Heart left ventricle (tissue), 13 donors: Measurements from ENCODE around the gene WFDC5.

ENCODE experiments used
- CTCF ChIP-seq, 12 donors: fragments of 200-600 bp; sonication (generic) in 4 of 12; IDR thresholded peaks; one replicate each; pipeline versions ENCODE4 v1.5.0 to v1.8.0; 2018 to 2022; ENCODE audit warnings: antibody characterized with exemption in 12 of 12, mild to moderate bottlenecking in 5 of 12
- POLR2A ChIP-seq, 2 donors: fragments of 450-650 bp; IDR thresholded peaks; one replicate each; pipeline ENCODE4 v1.6.1; 2017; ENCODE audit warnings: antibody characterized with exemption in 2 of 2, mild to moderate bottlenecking in 2 of 2, moderate library complexity in 2 of 2
- donor health status: ischemic (EF 13 %, LVEDD 7.1; RV severe dilation, severe dysfunction).
- donor health status: DM: no; HTN: yes; CAD: no.
- donor health status: DM: no; HTN: no; CAD: no.
- donor health status: ischemic (EF 25% LVEDD 6.9; RV normal size, moderate dysfunction).
- donor health status: ischemic (EF 25% LVEDD 5.7; RV mildly dilated, moderate dysfunction).
- donor health status: ischemic (EF 35%, LVEDD 5.7; RV mildly dilated, moderate dysfunction).
- donor health status: nonischemic (EF 11% LVEDD 7.7; RV severe dilation, severe dysfunction).
- donor health status: DM: yes; HTN: yes; CAD: no.
- donor health status: PGD.
- donor health status: ischemic (EF 29% LVEDD 5.4; RV normal size, mild dysfunction).
- donor health status: nonischemic (EF 23%, LVEDD 6.1; RV moderate dilation, normal function).

GRCh38 chr20:45085289-45085688, 29.7 kb downstream of the WFDC5 start:
- TF ChIP-seq CTCF (IDR thresholded peaks at IDR 0.05): no peak
- no peak for TF ChIP-seq POLR2A (IDR thresholded peaks at IDR 0.05)
